MG63 (cell line): ENCODE results near the gene CAPS. TPM values are rescaled to one million over a fixed set of nuclear protein-coding genes. Genes with fewer than 3 reads are reported as not detected.

Experiments
- DNase-seq: peaks from one replicate; pipeline ENCODE4 v3.0.0-alpha.2; 2020
- H3K27me3 ChIP-seq: fragments of 250-450 bp; sonication (Bioruptor Pico); 2 replicates; pipeline ENCODE4 v1.5.1; 2020; ENCODE audit warnings: mild to moderate bottlenecking, moderate library complexity
- H3K36me3 ChIP-seq: fragments of 250-450 bp; sonication (Bioruptor Pico); 2 replicates; pipeline ENCODE4 v1.5.1; 2020; ENCODE audit warnings: mild to moderate bottlenecking, moderate library complexity
- H3K4me3 ChIP-seq: fragments of 250-450 bp; sonication (Bioruptor Pico); 2 replicates; pipeline ENCODE4 v1.5.1; 2020; ENCODE audit warnings: mild to moderate bottlenecking, moderate library complexity
- H3K9me3 ChIP-seq: fragments of 250-450 bp; sonication (Bioruptor Pico); 2 replicates; pipeline ENCODE4 v1.5.1; 2020; ENCODE audit warnings: mild to moderate bottlenecking, moderate library complexity
- total RNA-seq: library from RNA; depleted of rRNA; stranded (reverse); fragments of >200 nt; shearing (Covaris generic); gene quantifications from 2 replicates; pipeline ENCODE4 v1.2.3, GENCODE V29; 2014; ENCODE audit warnings: low replicate concordance

Gene CAPS
- total RNA-seq, 1 experiment from 2014 or later: 0.36 TPM

DNA sequence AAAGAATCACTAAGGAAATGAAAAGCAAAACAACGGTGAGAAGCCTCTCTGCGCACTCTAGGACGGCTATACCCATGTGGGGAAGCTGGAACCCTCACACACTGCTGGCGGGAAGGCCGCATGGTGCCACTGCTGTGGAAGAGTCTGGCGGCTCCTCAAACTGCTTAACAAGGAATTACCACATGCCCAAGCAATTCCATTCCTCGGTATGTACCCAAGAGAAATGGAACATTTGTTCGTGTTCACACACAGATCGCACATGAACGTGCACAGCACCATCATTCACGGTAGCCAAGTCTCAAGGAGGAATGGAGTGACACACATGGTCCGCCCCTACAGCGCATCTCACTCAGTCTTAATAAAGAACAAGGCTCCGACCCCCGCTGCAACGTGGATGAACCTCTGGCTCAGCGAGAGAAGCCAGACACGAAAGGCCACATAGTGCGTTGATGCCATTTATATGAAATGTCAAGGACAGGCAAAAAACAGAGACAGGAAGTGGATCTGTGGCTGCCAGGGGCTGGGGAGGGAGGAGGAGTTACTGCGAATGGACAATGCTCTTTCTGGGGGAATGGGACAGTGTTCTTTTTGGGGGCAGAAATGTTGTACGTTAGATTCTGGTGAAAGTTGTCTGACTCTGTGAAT, 7.6 kb downstream of the CAPS start:
- Histone ChIP-seq H3K36me3 (no peaks in the 10 kb centered on the region), H3K4me3 (no peak overlapping the region), H3K9me3 (no peaks in the 10 kb centered on the region), H3K27me3 (no peaks in the 10 kb centered on the region)
- no peak for DNase-seq

DNA sequence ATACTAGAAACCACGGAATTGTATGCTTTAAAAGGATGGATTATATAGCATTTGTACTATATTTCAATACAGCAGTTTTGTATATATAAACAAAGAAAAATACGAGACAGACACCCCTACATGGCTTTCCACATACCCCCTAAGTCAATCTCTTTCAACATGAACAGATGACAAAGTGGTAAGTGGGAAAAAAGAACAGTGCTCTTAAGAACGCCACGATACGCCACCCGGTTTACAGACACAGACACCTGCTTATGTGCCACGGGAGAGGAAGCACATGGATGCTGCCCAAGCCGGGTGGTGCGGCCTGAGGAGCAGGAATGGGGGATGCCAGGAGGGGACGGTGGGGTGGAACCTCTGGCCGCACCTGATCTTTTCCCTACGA, 8.1 kb downstream of the CAPS start:
- no peaks in the 10 kb centered on the region for H3K36me3 ChIP-seq
- H3K4me3 ChIP-seq: no peak overlapping the region
- DNase-seq: no peak
- no peaks in the 10 kb centered on the region for H3K9me3 ChIP-seq
- H3K27me3 ChIP-seq: no peaks in the 10 kb centered on the region

DNA sequence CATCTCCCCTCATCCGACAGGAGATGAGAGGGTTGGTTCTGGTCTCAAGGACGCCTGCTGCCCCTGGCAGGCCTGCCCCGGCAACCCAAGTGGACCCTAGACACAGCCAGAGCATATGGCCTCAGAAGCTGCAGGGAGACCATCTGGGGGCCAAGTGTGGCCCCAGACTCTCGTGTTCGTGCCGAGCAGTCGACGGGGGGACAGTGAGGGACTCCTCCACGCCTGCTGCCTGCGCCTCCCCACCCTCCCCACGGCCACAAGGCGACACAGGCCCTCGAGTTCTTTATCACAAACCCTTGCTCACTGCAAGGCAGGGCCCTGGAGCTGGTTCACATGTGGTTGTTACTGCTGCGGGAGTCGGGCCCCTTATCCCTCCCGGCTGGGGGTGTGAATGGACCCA, 9.3 kb downstream of the CAPS start:
- Histone ChIP-seq H3K4me3 (no peak overlapping the region), H3K27me3 (no peaks in the 10 kb centered on the region), H3K9me3 (no peaks in the 10 kb centered on the region), H3K36me3 (no peaks in the 10 kb centered on the region)
- DNase-seq: no peak

DNA sequence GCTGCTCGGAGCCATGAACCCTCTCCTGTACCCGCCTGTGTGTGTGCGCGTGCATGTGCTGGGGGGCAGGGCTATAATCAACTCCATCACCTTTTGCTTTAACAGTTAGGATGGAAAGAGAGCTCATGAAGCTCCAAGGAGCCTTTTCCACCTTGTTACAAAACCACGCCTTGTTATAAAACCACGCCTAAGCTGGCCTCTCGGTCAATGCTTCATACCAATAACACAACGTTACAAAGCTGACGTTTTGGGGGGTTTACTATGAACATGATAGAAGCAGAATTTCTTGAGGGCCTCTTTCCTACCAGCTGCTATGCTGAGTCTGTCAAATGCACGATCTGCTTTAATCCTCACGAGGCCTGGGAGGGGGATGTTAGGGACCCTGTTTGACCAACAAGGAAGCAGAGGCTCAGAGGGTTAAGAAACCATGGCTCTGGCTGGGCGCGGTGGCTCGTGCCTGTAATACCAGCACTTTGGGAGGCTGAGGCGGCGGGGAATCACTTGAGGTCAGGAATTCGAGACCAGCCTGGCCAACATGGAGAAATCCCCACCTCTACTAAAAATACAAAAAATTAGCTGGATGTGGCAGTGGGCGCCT, 11.9 kb downstream of the CAPS start:
- no peak for DNase-seq
- Histone ChIP-seq H3K36me3 (no peaks in the 10 kb centered on the region; the same call in none of the 2 replicates), H3K27me3 (no peaks in the 10 kb centered on the region), H3K9me3 (no peaks in the 10 kb centered on the region), H3K4me3 (no peak overlapping the region)

GRCh38 chr19:5926641-5927440, 12.8 kb downstream of the CAPS start:
- DNase-seq: no peak
- Histone ChIP-seq H3K9me3 (no peaks in the 10 kb centered on the region), H3K36me3 (no peaks in the 10 kb centered on the region; the same call in none of the 2 replicates), H3K4me3 (no peak overlapping the region), H3K27me3 (no peaks in the 10 kb centered on the region)

GRCh38 chr19:5927441-5927821, 13.4 kb downstream of the CAPS start:
- DNase-seq: no peak
- Histone ChIP-seq H3K27me3 (no peaks in the 10 kb centered on the region), H3K36me3 (no peaks in the 10 kb centered on the region; the same call in none of the 2 replicates)

DNA sequence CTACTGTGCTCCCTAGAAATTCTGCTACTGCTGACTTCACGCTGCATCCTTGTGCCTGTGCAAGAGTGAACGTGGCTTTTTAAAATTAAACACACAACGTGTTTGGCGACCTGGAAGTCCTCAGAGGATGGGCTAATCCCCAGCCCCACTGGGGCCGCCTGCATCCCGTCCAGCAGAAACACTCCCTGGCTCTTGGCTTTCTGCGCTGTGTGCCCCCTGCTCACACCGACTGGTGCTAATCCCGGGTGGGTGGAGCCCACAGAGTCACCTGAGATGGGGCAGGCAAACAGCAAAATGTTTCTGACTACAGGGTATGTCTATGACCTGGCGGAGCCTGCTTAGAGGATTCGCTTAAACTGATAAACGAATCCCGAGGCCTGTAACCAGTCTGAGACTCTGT, 15.1 kb downstream of the CAPS start:
- Histone ChIP-seq H3K27me3 (no peaks in the 10 kb centered on the region), H3K36me3 (no peaks in the 10 kb centered on the region; the same call in none of the 2 replicates), H3K9me3 (no peaks in the 10 kb centered on the region), H3K4me3 (no peak overlapping the region)
- DNase-seq: no peak

More at GRCh38 chr19:5927441-5927821, 13.4 kb downstream of the CAPS start:
- Histone ChIP-seq H3K9me3 (no peaks in the 10 kb centered on the region), H3K4me3 (no peak overlapping the region)

DNA sequence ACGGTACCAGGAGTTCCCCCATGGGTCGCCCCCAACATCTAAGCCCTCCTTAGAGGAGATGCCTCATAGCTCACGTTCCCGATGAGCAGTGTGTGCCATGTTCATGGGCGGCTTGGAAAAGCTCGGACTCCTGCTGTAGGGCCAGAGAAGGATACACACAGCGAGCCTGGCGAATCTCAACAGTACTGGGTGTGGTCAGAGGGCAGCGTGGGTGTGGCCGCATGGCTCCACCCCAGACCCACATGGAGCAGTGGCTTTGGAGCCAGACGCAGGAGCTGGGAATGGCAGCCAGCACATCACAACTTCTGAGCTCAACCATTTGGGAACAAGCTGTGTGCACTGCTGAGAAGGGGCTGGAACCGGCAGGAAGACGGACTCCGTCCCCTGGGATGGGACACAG, 15.6 kb downstream of the CAPS start:
- no peaks in the 10 kb centered on the region for H3K27me3 ChIP-seq
- DNase-seq: no peak
- H3K36me3 ChIP-seq: no peaks in the 10 kb centered on the region; the same call in none of the 2 replicates
- H3K4me3 ChIP-seq: no peak overlapping the region
- no peaks in the 10 kb centered on the region for H3K9me3 ChIP-seq

- H3K4me3 ChIP-seq: no peak overlapping the region
- no peak for DNase-seq
- H3K9me3 ChIP-seq: no peaks in the 10 kb centered on the region
- H3K27me3 ChIP-seq: no peaks in the 10 kb centered on the region
- H3K36me3 ChIP-seq: no peaks in the 10 kb centered on the region; the same call in none of the 2 replicates
These were observed 17.2 kb downstream of the CAPS start for GRCh38 chr19:5931251-5931650.

- DNase-seq: no peak
- Histone ChIP-seq H3K36me3 (no peaks in the 10 kb centered on the region; the same call in none of the 2 replicates), H3K27me3 (no peaks in the 10 kb centered on the region), H3K9me3 (no peaks in the 10 kb centered on the region), H3K4me3 (no peak overlapping the region)
These were observed 18.1 kb downstream of the CAPS start for GRCh38 chr19:5932146-5932545.

- H3K27me3 ChIP-seq: no peaks in the 10 kb centered on the region
- H3K36me3 ChIP-seq: no peaks in the 10 kb centered on the region; the same call in none of the 2 replicates
- H3K9me3 ChIP-seq: no peaks in the 10 kb centered on the region
- no peak overlapping the region for H3K4me3 ChIP-seq
- no peak for DNase-seq
These were observed 18.7 kb downstream of the CAPS start for GRCh38 chr19:5932609-5933262.

DNA sequence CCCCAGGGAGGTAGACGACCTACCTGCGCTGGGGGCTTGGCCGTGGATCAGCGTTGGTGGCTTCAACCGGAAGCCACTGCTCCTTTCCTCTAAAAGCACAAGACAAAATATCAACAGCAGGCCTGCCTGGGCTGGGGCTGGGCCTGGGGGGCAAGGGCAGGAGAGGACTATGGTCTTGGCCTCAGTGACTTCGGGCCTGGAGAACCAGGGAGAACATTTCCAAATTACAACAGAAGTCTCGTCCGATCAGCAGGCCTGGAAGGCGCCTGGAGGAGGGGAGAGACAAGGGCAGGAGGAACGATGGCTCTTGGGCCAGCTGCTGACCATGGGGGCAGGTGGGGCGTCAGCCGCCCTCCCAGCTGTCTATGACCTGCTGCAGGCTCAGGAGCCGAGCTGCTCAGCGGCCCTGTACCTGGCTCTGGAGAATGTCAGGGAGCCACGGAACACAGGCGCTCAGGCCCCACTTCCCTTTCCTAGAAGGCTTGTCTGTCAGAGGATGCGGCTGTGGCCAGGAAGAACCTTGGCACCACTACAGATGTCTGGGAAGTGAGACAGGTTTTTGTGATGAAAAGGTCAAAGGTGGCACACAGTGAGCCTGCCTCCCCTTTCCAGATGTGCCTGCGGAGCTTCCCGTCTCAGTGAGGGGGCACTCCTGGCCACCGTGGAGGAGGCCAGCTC, 19.5 kb downstream of the CAPS start:
- no peak for DNase-seq
- Histone ChIP-seq H3K27me3 (no peaks in the 10 kb centered on the region), H3K9me3 (no peaks in the 10 kb centered on the region), H3K4me3 (no peak overlapping the region), H3K36me3 (peaks cover 4% of the 10 kb centered on the region)

DNA sequence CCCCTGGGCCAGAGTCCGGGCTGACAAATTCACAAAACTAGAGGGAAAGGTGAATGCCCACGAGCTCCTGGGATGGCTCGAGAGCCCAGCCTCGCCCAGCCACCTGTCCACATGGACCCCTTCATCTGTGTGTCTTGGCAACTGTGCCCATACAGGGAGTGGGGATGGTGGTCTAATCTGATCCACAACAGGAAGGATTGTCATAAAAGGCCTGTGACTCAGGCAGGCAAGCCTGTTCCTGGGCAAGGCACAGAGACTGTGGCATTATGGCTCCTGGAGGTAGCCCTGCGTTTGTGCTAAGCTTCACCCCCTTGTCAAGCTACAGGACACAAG, 20.0 kb downstream of the CAPS start:
- H3K4me3 ChIP-seq: no peak overlapping the region
- no peak for DNase-seq
- peaks cover 4% of the 10 kb centered on the region; the same call in 1 of the 2 replicates for H3K36me3 ChIP-seq
- no peaks in the 10 kb centered on the region for H3K9me3 ChIP-seq
- H3K27me3 ChIP-seq: no peaks in the 10 kb centered on the region

DNA sequence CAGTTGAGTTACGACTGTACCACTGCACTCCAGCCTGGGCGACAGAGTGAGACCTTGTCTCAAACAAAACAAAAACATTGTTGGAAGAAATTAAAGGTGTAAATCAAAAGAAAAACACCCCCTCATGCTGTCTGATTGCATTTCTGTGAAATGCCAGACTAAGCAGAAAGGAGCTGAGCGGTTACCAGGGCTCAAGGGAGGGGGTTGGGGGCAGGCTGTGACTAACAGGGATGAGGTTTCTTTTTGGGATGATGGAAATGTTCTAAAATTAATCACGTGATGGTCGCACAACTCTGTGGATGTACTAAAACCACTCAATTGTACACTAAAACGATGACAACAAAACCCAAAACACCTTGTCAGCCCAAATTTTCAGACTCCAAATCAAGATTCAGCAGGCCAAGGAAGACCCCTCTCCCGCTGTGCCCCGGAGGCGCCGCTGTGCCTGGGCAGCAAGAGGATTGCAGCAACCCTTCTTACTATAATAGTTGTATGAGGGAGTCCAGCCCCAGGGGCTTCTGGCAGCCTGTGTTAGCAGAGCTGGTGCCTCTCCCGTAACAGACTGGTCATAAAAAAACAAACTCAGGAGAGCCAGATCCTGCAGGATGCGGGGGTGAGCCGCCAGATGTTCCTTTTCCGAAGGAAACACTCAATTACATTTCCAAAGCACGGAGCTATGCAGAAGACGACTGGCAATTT, 20.9 kb downstream of the CAPS start:
- Histone ChIP-seq H3K27me3 (no peaks in the 10 kb centered on the region), H3K9me3 (no peaks in the 10 kb centered on the region), H3K4me3 (no peak overlapping the region), H3K36me3 (peaks cover 4% of the 10 kb centered on the region; the same call in 1 of the 2 replicates)
- no peak for DNase-seq

DNA sequence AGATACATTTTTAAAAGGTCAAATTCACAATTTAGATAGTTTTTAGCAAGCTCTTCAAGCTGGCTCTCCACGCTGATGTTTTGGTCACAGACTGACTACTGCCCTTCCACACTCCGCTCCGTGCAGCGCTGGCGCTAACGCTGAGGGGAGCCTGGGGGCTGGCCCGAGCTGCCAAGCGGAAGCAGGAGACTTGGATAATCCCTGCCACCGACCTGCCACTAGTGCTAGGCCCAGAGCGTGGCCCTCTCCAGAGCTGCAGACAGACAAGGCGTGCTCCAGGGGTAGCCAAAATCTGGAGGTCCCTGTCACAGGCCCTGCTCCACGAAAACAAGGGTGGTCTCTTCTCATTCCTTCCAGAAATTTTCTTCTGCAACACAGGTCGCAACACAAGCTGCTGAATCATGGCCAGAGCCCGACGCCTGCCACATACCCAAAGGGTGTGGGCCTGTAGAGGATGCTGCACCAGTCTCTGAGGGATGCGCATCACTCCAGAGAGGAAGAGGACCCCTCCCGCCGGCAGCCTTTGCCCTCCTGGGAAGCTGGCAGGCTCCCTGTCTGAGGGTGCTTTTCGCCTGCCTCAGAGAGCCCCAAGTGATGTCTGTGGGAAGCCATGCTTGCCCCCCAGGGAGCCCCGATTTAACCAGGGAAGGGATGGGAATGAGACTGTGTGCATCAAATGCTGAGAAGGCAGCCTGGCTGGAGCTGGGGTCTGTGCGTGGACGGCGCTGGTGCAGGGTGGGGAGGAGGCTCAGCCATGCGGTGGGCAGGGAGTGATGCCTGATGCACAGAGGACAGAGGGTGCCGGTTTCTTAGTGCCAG, 21.6 kb downstream of the CAPS start:
- Histone ChIP-seq H3K4me3 (no peak overlapping the region), H3K36me3 (peaks cover 4% of the 10 kb centered on the region; the same call in 1 of the 2 replicates), H3K9me3 (no peaks in the 10 kb centered on the region), H3K27me3 (no peaks in the 10 kb centered on the region)
- no peak for DNase-seq
